SH-SY5Y (cell line): ENCODE data around the gene EPHA2.

ENCODE experiments used
- GATA2 ChIP-seq: IDR thresholded peaks from 2 replicates; pipeline ENCODE4 v1.6.1; 2011; ENCODE audit warnings: mild to moderate bottlenecking, low read depth, low read length
- GATA3 ChIP-seq: IDR thresholded peaks from 2 replicates; pipeline ENCODE4 v1.6.1; 2011; ENCODE audit warnings: low read depth, mild to moderate bottlenecking, low read length, moderate library complexity

Gene EPHA2

DNA sequence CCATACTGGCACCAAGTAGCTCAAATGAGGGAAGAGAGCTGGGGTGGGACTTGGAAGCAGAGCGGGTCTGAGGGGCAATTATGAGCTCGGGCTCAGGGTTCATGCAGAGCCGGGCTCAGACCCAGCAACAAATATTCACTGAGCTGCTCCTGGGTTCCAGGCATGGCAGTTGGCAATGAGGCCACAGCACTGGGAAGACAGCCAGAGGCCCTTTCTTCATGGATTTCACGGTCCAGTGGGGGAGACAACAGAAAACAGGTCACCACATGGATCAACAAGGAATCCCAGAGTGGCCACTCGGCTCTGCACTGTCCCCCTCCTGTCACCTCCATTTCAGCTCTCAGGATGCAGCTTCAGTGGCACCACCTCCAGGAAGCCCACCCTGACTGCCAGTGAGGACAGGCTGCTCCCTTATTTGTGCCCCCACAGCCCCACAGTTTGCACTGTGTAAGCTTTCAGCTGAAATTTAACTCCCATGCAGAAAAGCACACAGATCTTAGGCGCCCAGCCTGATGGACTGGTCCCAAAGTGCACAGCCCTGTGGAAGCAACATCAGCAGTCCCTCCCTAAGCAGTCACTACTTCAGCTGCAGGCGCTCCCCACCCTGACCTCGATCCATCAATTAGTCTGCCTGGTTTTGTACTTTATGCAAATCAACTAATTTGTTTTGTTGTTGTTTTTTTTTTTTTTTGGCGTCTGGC lies 34.2 kb upstream of the EPHA2 start:
- no peak for TF ChIP-seq GATA2
- no peak for TF ChIP-seq GATA3

DNA sequence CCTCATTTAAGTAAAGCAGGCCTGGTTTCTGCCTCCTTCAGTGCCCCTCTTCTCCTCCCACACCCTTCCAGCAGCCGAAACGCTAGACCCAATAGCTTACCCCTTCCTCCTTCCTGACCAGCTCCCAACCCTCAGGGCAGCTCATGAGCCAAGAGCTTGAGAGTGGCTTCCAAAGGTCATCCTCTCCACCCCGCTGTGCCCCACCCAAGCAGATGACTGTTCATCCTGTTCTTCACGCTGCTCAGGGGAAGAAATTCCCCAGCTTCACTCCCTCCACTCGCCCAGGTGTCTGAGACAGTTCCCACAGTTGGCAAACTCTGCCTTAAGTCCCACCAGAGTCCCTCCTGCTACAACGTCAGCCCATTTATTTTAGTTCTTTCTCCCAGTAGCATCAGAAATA lies 33.1 kb upstream of the EPHA2 start:
- no peak for TF ChIP-seq GATA2
- TF ChIP-seq GATA3: no peak

DNA sequence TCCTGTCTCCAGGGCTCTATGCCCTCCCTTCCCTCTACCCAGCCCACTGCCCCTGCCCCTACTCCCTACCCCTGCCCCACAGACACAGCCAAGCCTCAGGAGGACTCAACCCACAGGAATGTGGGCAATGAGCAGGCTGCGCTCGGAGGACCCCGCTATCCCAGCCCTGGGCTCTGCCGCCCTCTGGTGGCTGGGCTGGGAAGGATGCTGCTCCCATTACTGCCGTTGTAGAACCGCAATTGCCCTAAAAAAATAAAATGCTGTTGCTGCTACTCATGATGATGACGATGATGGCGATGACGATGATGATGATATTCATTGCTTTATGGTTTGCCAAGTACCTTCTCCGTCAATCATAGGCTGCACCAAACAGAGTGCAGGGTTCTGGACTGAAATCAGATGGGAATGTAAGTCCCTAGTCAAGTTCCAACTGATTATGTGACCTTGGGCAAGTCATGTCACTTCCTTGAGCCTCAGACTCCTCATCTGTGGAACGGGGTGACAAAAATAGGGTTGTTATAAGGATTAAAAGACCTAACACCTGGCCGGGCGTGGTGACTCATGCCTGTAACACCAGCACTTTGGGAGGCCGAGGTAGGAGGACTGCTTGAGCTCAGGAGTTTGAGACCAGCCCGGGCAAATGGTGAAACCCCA lies 32.0 kb upstream of the EPHA2 start:
- TF ChIP-seq GATA2 (no peak), GATA3 (no peak)

DNA sequence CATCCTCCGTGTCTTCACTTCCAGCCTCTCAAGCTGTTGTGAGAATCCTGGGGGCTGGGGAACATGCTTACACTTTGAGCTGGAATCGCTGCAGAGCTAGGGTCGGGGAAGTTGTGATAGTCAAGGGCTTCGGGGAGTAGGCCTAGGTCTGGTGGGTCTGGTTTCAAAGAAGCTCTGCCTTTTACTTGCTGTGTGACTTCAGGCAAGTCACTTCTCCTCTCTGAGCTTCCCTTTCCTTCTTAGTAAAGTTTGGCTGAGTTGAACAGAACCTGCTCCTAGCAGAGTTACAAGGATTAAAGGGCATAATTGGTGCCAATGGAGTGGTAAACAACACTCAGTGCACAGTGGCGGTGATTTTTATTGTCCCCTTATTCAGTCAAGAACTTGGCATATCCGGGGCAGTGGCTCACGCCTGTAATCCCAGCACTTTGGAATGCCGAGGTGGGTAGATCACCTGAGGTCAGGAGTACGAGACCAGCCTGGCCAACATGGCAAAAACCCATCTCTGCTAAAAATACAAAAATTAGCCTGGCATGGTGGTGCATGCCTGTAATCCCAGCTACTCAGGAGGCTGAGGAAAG lies 30.9 kb upstream of the EPHA2 start:
- TF ChIP-seq GATA3: no peak
- no peak for TF ChIP-seq GATA2

DNA sequence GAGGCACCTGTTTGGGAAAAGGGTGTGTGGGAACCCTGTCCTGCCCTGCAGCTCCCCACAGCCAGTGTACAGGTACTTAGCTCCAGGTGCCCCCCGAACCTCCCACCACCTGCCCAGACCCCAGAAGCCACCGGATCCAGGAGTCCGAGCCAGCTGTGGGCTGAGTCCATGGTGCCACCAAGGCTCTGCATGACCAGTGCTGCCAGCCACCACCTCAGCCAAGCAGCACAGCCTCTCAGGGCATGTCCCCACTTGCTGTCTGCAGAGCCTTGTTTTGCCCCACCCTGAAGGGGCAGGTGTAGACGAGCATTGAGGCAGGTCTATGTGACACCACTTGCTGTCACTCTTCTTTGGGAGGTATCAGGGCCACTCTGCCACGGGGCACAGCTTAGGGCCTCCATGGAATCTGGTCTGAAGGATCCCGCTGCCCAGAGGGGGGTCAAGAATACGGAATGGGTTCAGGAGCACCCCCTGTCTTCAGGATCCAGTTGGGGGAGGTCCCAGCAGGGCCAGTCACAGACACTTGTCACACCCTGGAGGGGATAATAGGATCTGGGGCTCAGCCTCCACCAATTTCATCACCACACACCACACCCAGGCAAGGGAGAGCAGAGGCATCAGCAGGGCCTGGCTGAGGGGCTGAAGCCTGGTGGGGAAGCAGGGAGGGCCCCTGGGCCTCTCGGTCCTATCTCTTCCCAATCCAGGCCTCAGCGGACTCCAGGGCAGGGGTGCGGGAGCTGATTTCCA lies 28.9 kb upstream of the EPHA2 start:
- TF ChIP-seq GATA2 (no peak), GATA3 (no peak)

DNA sequence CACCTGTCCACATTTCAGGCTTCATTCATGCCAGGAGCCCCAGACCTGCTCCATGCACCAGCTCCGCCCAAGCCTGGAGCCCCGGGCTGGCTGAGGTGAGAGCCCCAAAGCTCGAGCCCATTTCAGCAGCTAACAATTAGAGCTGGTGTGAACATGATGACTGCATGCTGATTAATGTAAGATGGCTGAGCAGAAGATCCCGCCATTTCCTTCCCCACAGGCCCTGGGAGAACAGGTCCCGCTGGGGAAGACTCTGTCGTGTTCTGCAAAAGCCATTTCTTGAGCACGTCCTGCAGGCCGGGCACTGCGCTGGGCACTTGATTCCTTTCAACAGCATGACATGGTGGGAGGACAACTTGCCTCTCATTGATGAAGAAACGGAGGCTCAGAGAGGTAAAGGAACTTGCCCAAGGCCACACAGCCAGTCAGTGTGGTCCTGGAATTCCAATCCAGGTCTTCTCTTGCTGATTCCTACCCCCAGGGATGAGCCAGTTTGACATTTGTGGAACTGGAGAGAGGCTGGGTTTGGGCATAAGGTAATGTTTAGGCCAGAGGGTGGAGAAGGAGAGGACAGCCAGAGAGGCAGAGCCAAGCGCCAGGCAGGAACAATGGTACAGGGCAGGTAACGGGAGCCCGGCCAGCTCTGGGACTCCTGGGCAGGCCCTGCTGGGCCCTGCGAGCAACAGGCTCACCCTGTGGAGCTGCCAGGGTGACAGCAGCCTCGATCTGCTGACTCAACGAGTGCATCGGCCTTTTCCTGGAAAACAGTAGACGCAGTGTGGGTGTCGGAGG lies 28.1 kb upstream of the EPHA2 start:
- no peak for TF ChIP-seq GATA3
- no peak for TF ChIP-seq GATA2

DNA sequence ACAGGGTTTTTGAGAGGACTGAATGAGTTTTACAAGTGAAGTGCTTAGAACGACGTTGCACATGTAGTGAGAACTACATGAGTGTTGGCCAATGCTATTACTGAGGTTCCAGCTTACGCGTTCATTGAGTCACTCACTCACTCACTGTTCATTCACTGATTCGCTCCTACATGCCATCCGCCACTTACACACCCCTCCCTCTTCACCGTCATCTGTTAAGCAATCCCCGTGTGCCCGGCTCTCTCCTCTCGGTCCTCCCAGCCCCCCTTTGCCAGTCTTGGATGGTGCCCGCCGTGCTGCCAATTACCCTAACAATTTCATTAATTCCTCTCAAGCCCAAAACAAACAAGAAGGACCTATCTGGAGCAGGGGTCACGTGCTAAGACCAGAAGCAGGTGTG lies 27.3 kb upstream of the EPHA2 start:
- no peak for TF ChIP-seq GATA2
- TF ChIP-seq GATA3: no peak

DNA sequence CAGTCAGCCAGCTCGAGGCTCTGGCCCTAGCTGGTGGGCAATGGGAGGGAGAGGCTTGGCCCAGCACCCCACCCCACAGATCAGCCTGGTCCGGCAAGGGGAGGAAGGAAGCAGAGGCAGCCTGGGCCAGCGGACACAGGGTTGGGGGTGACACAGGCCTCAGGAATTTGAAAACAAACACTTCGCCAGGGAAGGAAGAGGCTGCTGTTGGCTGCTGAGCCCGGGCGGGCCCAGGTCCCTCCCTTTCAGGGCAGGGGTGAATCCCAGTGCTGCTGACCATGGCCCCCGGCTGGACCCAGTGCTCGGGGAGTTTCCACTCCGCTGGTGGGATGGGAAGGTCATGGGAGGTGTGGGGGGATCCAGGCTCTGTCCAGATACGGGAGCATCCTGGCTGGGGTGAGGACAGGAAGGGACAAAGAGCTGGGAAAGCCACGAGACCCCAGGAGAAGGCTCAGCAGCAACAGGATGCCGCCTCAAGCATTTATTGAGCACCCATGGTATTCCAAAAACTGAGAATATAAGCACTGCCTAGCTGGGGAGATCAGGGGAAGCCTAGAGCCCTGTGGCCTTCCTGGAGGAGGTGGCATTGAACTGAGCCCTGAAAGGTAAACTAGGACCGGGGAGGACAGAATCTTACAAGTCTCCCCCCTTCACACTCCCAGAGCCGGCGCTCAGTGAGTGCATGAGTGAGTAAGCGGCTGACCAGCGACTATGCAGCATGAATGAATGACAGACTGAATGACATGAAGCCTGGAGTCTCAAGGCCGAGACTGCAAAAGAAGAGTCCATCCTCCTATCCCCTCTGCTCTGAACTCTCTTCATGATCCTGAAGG lies 26.2 kb upstream of the EPHA2 start:
- no peak for TF ChIP-seq GATA2
- TF ChIP-seq GATA3: no peak

DNA sequence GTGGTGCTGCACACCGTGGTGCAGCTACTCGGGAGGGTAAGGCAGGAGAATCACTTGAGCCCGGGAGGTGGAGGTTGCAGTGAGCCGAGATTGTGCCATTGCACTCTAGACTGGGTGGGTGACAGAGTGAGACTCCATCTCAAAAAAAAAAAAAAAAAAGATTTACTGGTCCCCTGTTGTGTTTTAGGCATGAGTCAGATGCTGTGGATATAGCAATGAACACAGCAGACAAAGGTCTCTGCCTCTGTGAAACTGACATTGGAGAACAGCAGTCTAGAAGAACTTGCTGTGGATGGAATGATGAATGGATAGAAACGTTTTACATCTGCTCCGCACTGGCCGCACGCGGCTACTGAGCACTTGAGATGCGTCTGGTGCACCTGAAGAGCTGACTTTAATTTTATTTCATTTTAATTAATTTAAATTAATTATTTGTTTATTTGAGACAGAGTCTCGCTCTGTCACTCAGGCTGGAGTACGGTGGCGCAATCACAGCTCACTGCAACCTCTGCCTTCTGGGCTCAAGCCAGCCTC lies 24.5 kb upstream of the EPHA2 start:
- TF ChIP-seq GATA3 (no peak), GATA2 (no peak)

DNA sequence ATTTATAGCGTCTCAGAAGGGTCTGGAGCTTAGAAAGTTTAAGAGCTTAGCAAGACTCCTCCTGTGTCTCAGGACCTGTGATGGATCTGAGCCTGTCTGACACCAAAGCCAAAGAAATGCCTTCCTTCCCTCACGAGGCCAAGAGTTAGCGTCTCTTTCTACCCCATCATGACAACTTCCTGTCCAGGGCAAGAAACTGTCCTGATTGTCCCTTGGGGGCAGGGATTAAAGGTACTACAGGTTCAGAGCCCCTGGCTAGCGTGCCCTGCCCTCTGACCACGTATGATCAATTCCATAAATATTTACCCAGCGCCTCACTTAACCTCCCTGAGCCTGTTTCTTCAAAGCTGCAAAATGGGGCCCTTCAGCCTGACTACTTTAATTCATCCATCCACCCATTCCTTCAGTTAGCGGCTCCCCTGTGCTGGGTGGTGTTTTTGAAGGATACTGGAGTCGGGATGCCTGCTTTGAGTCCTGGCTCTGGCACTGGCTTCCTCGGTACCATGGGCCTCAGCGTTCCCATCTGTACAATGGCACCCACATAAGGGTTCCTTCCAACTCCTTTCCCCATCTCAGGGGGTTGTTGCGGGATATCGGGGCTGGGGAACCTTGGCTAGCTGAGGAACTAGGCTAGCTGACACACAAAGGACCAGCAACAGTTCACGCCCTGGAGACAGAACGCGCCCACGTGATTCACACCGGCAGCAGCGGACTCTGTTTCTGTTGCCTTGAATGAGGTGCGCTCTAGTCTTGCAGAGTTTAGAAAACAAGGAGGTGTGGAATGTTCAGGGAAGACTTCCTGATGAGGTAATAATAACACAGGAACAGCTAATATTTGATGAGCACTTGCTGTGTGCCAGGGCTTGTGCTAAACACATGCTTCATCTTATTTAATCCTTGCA lies 23.0 kb upstream of the EPHA2 start:
- TF ChIP-seq GATA2: no peak
- no peak for TF ChIP-seq GATA3

DNA sequence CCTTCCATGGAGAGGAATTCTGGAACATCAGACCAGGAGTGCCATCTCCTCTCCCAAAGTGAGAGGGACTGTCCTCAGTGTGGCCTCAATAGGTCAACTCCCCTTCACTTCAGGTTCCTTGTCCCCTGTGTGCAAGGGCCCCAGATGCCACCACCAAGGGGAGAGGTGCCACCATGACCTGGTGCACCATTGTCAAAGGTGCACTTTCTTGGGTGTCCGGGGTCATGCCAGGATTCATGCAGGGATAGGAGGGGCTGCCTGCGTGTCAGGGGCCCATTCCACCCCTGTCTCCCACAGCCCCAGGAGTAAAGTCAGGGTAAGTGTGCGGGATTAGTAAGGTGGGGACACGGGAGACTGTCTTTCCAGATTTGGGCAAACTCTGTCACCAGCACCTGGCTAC lies 21.4 kb upstream of the EPHA2 start:
- no peak for TF ChIP-seq GATA2
- TF ChIP-seq GATA3: no peak

DNA sequence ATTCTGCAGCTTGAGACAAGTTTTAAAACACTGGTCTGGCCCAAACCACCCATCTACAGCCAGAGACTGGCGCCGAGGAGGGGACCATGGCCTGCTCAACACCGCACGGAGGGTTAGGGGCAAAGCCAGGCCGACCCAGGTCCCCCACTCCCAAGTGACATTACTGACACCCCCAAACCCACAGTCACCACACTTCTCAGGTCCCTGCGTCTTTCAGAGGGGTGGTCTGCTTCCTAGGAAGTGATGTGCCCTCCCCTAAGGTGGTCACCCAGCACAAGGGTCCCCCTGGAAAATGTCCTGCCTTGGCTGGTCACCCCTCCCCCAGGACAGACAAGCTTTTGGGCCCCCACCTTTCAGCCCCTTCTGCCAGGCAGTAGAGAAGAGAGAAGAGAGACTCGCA lies 20.8 kb upstream of the EPHA2 start:
- TF ChIP-seq GATA3 (no peak), GATA2 (no peak)
